VCaP (cell line): ENCODE results near the gene ARSD.

Experiments used
- H3K27ac ChIP-seq: fragments of 450-650 bp; 2 replicates; pipeline ENCODE4 v1.5.1; 2017
- CTCF ChIP-seq: fragments of 450-650 bp; conservative IDR thresholded peaks from 2 replicates; pipeline ENCODE4 v1.5.1; 2017; ENCODE audit warnings: mild to moderate bottlenecking, moderate library complexity

The ARSD gene

GRCh38 chrX:2910109-2910508 lies 19.0 kb downstream of the ARSD start:
- H3K27ac ChIP-seq: no peak overlapping the region
- TF ChIP-seq CTCF: no peak

GRCh38 chrX:2908125-2908685 lies 20.9 kb downstream of the ARSD start:
- TF ChIP-seq CTCF: no peak
- H3K27ac ChIP-seq: no peak overlapping the region

GRCh38 chrX:2907295-2907694 lies 21.8 kb downstream of the ARSD start:
- TF ChIP-seq CTCF: no peak
- no peak overlapping the region for H3K27ac ChIP-seq

GRCh38 chrX:2903366-2903765 lies 25.8 kb downstream of the ARSD start:
- TF ChIP-seq CTCF: no peak
- H3K27ac ChIP-seq: no peak overlapping the region

- no peak overlapping the region for H3K27ac ChIP-seq
- TF ChIP-seq CTCF: no peak
These were observed 26.3 kb downstream of the ARSD start for GRCh38 chrX:2902841-2903240.

- no peak for TF ChIP-seq CTCF
These were observed 27.6 kb downstream of the ARSD start for GRCh38 chrX:2901367-2902036.

GRCh38 chrX:2898846-2899512 lies 30.2 kb downstream of the ARSD start:
- peak overlapping the region; percentile 97 for H3K27ac ChIP-seq

More at GRCh38 chrX:2901367-2902036, 27.6 kb downstream of the ARSD start:
- H3K27ac ChIP-seq: no peak overlapping the region

GRCh38 chrX:2897690-2898623 lies 31.2 kb downstream of the ARSD start:
- H3K27ac ChIP-seq: peak overlapping the region; percentile 97

More at GRCh38 chrX:2898846-2899512, 30.2 kb downstream of the ARSD start:
- no peak for TF ChIP-seq CTCF
